PC-9 (cell line): ENCODE results near the gene SYNE1.

Experiments
- CTCF ChIP-seq: fragments of 200-600 bp; sonication (generic); conservative IDR thresholded peaks from 2 replicates; pipeline ENCODE4 v1.6.1; 2017; ENCODE audit warnings: mixed run types, antibody characterized with exemption, mild to moderate bottlenecking, moderate library complexity
- EZH2 ChIP-seq: fragments of 200-600 bp; sonication (generic); IDR thresholded peaks from 2 replicates; pipeline ENCODE4 v1.8.0; 2017; ENCODE audit warnings: antibody characterized with exemption, low read depth

- no peak for TF ChIP-seq CTCF
- no peak for TF ChIP-seq EZH2
These were observed 411.8 kb downstream of the SYNE1 start for GRCh38 chr6:152225241-152225934.
